Neural progenitor cell (in vitro differentiated cells): ENCODE results near the gene DYNLT3. TPM values are rescaled to one million over a fixed set of nuclear protein-coding genes. Genes with fewer than 3 reads are reported as not detected.

Experiments used
- DNase-seq: peaks from one replicate; pipeline ENCODE4 v3.0.0-alpha.2; 2016; ENCODE audit warnings: low spot score
- H2AFZ ChIP-seq: fragments of 200-600 bp; sonication (generic); replicated peaks from 2 replicates; pipeline ENCODE4 v1.6.1; 2016; ENCODE audit warnings: antibody characterized with exemption
- H3F3A ChIP-seq: fragments of 200-600 bp; sonication (generic); 2 replicates; pipeline ENCODE4 v1.6.1; 2016; ENCODE audit warnings: antibody characterized with exemption, low read depth
- H3K27ac ChIP-seq: fragments of 200-600 bp; sonication (generic); 2 replicates; pipeline ENCODE4 v1.5.1; 2016; ENCODE audit warnings: mild to moderate bottlenecking
- H3K27me3 ChIP-seq: fragments of 200-600 bp; sonication (generic); 2 replicates; pipeline ENCODE4 v1.6.1; 2016; ENCODE audit warnings: mild to moderate bottlenecking, moderate library complexity
- H3K36me3 ChIP-seq: fragments of 200-600 bp; sonication (generic); 2 replicates; pipeline ENCODE4 v1.5.1; 2016
- H3K4me1 ChIP-seq: fragments of 200-600 bp; sonication (generic); 2 replicates; pipeline ENCODE4 v1.6.1; 2016; ENCODE audit warnings: mixed run types
- H3K4me2 ChIP-seq: fragments of 200-600 bp; sonication (generic); 2 replicates; pipeline ENCODE4 v1.6.1; 2016
- H3K4me3 ChIP-seq: fragments of 200-600 bp; sonication (generic); 2 replicates; pipeline ENCODE4 v1.5.1; 2016
- H3K79me2 ChIP-seq: fragments of 200-600 bp; sonication (generic); 2 replicates; pipeline ENCODE4 v1.6.1; 2016; ENCODE audit warnings: low read depth
- H3K9ac ChIP-seq: fragments of 200-600 bp; sonication (generic); 2 replicates; pipeline ENCODE4 v1.6.1; 2016
- H3K9me3 ChIP-seq: fragments of 200-600 bp; sonication (generic); 2 replicates; pipeline ENCODE4 v1.5.1; 2016; ENCODE audit warnings: low read depth
- H4K20me1 ChIP-seq: fragments of 200-600 bp; sonication (generic); 2 replicates; pipeline ENCODE4 v1.6.1; 2016; ENCODE audit warnings: low read depth
- H3K27ac Mint-ChIP-seq: 3 replicates; pipeline ENCODE4 v1.8.0; 2021; ENCODE audit warnings: mixed read lengths
- H3K27me3 Mint-ChIP-seq: 2 replicates; pipeline ENCODE4 v1.8.0; 2022; ENCODE audit warnings: low read depth, mild to moderate bottlenecking, inconsistent platforms, moderate library complexity, mixed read lengths; ENCODE audit not compliant: insufficient read depth
- H3K36me3 Mint-ChIP-seq: 3 replicates; pipeline ENCODE4 v1.8.0; 2021; ENCODE audit warnings: mixed read lengths
- H3K4me1 Mint-ChIP-seq: 3 replicates; pipeline ENCODE4 v1.8.0; 2021; ENCODE audit warnings: mixed read lengths
- H3K4me3 Mint-ChIP-seq: 3 replicates; pipeline ENCODE4 v1.8.0; 2021; ENCODE audit warnings: mild to moderate bottlenecking, moderate library complexity, mixed read lengths
- H3K9me3 Mint-ChIP-seq: 3 replicates; pipeline ENCODE4 v1.8.0; 2020; ENCODE audit warnings: mixed read lengths
- CTCF ChIP-seq: fragments of 200-600 bp; sonication (generic); IDR thresholded peaks from 2 replicates; pipeline ENCODE4 v1.5.1; 2017; ENCODE audit warnings: antibody characterized with exemption, mild to moderate bottlenecking
- EZH2 ChIP-seq: fragments of 200-600 bp; sonication (generic); IDR thresholded peaks from 2 replicates; pipeline ENCODE4 v1.6.1; 2017; ENCODE audit warnings: antibody characterized with exemption, mild to moderate bottlenecking, moderate library complexity
- EZH2phosphoT487 ChIP-seq: fragments of 200-600 bp; sonication (generic); IDR thresholded peaks from 2 replicates; pipeline ENCODE4 v1.6.1; 2017; ENCODE audit warnings: antibody characterized with exemption
- total RNA-seq: library from RNA; depleted of rRNA; stranded (reverse); fragments of >200 nt; gene quantifications from 2 replicates; pipeline ENCODE4 v1.2.3, GENCODE V29; 2015; ENCODE audit warnings: low replicate concordance

Gene DYNLT3
- total RNA-seq, 1 donor from 2014 or later: 12.1 TPM

GRCh38 chrX:37867536-37868153 is 20.3 kb upstream of the DYNLT3 start:
- no peak for TF ChIP-seq EZH2phosphoT487
- no peak for TF ChIP-seq CTCF
- no peak for TF ChIP-seq EZH2
- no peak overlapping the region for H3K27ac ChIP-seq
- no peaks in the 10 kb centered on the region for H3K4me1 Mint-ChIP-seq
- peaks cover 3% of the 10 kb centered on the region for H3K9me3 Mint-ChIP-seq
- no peaks in the 10 kb centered on the region for H3K4me1 ChIP-seq
- DNase-seq: no peak
- H3K4me3 Mint-ChIP-seq: no peak overlapping the region
- H3K27ac Mint-ChIP-seq: no peak overlapping the region
- no peaks in the 10 kb centered on the region for H3K9me3 ChIP-seq
- no peaks in the 10 kb centered on the region for H3K36me3 Mint-ChIP-seq
- no peaks in the 10 kb centered on the region for H3F3A ChIP-seq
- H3K79me2 ChIP-seq: no peaks in the 10 kb centered on the region
- no peaks in the 10 kb centered on the region for H3K27me3 ChIP-seq
- no peak overlapping the region for H3K4me2 ChIP-seq
- no peaks in the 10 kb centered on the region for H3K36me3 ChIP-seq
- H3K4me3 ChIP-seq: no peak overlapping the region
- H3K27me3 Mint-ChIP-seq: no peaks in the 10 kb centered on the region
- H3K9ac ChIP-seq: no peak overlapping the region
- H4K20me1 ChIP-seq: no peaks in the 10 kb centered on the region
- no peak overlapping the region for H2AFZ ChIP-seq

- no peak overlapping the region for H2AFZ ChIP-seq
- Mint-ChIP-seq H3K36me3 (no peaks in the 10 kb centered on the region), H3K9me3 (peaks cover 3% of the 10 kb centered on the region), H3K4me3 (no peak overlapping the region), H3K4me1 (no peaks in the 10 kb centered on the region), H3K27me3 (no peaks in the 10 kb centered on the region), H3K27ac (no peak overlapping the region)
- peaks cover 4% of the 10 kb centered on the region for H3K9me3 ChIP-seq
- H3F3A ChIP-seq: no peaks in the 10 kb centered on the region
- H3K27me3 ChIP-seq: no peaks in the 10 kb centered on the region
- H3K36me3 ChIP-seq: no peaks in the 10 kb centered on the region
- no peaks in the 10 kb centered on the region for H3K79me2 ChIP-seq
- TF ChIP-seq CTCF: no peak
- no peak for TF ChIP-seq EZH2phosphoT487
- no peak for TF ChIP-seq EZH2
- no peak overlapping the region for H3K9ac ChIP-seq
- H4K20me1 ChIP-seq: no peaks in the 10 kb centered on the region
- no peak for DNase-seq
- no peak overlapping the region for H3K27ac ChIP-seq
- no peak overlapping the region for H3K4me2 ChIP-seq
- H3K4me3 ChIP-seq: no peak overlapping the region
- H3K4me1 ChIP-seq: no peaks in the 10 kb centered on the region
Observed at GRCh38 chrX:37863728-37864127, 16.4 kb upstream of the DYNLT3 start.

- no peaks in the 10 kb centered on the region for H3K4me1 ChIP-seq
- no peaks in the 10 kb centered on the region for H3K36me3 ChIP-seq
- no peak overlapping the region for H3K4me3 ChIP-seq
- no peak for DNase-seq
- no peaks in the 10 kb centered on the region for H3K27me3 ChIP-seq
- peaks cover 3% of the 10 kb centered on the region for H3K9me3 Mint-ChIP-seq
- no peak overlapping the region for H2AFZ ChIP-seq
- no peaks in the 10 kb centered on the region for H3K27me3 Mint-ChIP-seq
- H3K4me3 Mint-ChIP-seq: no peak overlapping the region
- no peak overlapping the region for H3K27ac Mint-ChIP-seq
- no peak overlapping the region for H3K27ac ChIP-seq
- peaks cover 9% of the 10 kb centered on the region for H3K9me3 ChIP-seq
- no peaks in the 10 kb centered on the region for H3K4me1 Mint-ChIP-seq
- no peaks in the 10 kb centered on the region for H3K36me3 Mint-ChIP-seq
- H3K9ac ChIP-seq: no peak overlapping the region
- no peaks in the 10 kb centered on the region for H3K79me2 ChIP-seq
- TF ChIP-seq CTCF (no peak), EZH2phosphoT487 (no peak), EZH2 (no peak)
- no peaks in the 10 kb centered on the region for H4K20me1 ChIP-seq
- H3F3A ChIP-seq: no peaks in the 10 kb centered on the region
- no peak overlapping the region for H3K4me2 ChIP-seq
Observed at GRCh38 chrX:37862851-37863250, 15.5 kb upstream of the DYNLT3 start.
